GM19328 (cell line): Measurements from ENCODE around the gene NOS2.
"Not testable (repeated sequence)": the region's sequence is repeated elsewhere in the genome, so short reads cannot be mapped to it uniquely, and the experiment has no call there.

Experiments used
- ATAC-seq: cut with Tn5 transposase; IDR thresholded peaks from one replicate; pipeline ENCODE4 v1.9.1; 2021; ENCODE audit warnings: mild to moderate bottlenecking, moderate library complexity; ENCODE audit not compliant: unreplicated experiment

The NOS2 gene

GRCh38 chr17:27759528-27759927 is 40.8 kb downstream of the NOS2 start:
- no peak for ATAC-seq

- no peak for ATAC-seq
Measured at GRCh38 chr17:27756467-27757371, 43.6 kb downstream of the NOS2 start.

DNA sequence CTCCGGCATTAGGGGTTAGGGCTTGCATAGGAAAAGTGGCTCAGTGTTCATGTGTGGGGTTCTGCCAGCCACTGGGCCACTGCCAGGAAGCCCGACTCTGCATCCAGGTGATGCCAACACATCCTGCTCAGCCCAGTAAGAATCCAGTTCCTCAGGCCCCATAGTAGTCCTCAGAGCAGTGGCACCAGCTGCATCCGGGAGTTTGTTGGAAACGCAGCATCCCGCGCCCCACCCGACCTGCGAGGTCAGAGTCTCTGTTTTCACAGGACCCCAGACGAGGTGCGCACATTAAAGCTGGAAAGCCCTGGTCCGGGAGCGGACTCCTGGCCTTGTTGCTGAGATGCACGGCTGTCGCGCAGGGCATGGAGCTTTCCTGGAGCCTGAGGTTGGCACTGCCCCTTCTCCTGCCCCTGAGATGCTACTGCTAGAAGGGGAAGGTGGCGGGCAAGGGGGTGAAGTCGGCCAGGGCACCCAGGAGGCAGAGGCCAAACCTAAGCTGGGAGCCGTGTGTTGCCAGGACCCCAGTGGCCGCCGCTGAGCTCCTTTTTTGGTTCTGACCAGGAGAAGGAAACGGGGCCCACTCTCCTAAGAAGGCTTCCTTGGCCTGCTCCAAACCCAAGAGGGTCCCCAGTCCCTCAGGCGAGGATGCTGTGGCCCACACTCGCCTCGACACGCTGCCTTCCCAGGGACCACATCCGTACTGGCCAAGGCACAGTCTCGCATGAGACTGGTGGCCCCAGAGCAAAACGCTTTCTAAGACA is 44.4 kb downstream of the NOS2 start:
- no peak for ATAC-seq

DNA sequence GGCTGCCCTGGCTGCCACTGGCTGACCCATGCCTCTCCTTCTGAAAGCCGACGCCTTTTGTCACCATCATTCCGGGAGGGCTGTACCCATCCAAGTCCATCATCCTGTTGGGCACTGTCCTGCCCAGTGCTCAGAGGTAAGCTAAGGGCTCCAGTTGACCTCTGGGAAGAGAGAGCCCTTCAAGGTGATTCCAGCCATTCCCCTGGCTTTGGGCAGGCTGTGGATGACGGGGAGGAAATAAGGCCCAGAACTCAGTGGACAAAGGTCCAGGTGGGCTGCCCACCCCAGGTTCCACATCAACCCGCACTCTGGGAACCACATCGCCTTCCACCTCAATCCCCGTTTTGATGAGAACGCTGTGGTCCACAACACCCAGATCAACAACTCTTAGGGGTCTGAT is 45.8 kb downstream of the NOS2 start:
- ATAC-seq = no peak

GRCh38 chr17:27753726-27754125 is 46.6 kb downstream of the NOS2 start:
- ATAC-seq = not testable (repeated sequence)

- not testable (repeated sequence) for ATAC-seq
Measured at GRCh38 chr17:27752831-27753619, 47.3 kb downstream of the NOS2 start.

DNA sequence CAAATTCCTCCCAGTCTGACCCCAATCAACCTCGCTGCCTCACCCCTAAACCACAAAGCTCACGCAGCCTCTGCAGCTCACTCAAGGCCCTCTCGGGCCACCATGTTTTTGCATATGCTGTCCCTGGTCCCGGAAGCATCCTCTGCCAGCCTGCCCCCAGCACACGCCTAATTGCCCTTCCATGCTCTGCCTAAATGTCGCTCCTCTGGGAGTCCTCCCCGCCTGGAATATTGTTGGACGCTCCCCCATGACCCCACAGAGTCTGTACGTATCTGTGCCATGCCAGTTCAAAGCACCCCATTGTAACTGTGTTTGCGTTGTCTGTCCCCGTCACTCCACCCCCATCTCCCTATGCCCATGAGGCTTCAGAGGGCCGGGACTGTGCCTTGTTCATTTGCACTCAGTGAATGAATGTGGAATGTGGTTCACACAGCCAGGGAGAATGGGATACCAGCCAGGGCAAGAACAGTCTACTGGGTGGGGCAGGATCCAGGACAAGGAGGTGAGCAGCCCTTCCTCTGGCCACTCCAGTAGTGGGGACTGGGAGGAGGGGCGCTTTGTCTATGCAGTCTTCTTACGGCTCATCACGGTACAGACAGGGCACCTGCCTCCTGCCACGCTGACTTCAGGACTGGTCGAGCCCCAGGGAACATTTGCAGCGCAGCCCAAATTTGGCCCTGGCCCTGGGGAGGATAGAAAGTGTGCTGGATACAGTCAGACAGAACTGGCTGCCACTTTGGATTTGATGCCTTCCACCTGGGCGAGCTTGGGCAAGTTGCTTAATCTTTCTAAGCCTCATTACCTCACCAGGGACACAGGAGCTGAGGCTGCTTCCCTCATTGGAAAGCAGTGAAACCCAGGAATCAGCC is 48.5 kb downstream of the NOS2 start:
- ATAC-seq = no peak

- no peak for ATAC-seq
Measured at GRCh38 chr17:27751166-27751565, 49.2 kb downstream of the NOS2 start.

- not testable (repeated sequence) for ATAC-seq
Measured at GRCh38 chr17:27749562-27750150, 50.7 kb downstream of the NOS2 start.

- no peak for ATAC-seq
Measured at GRCh38 chr17:27748360-27748825, 51.9 kb downstream of the NOS2 start.

DNA sequence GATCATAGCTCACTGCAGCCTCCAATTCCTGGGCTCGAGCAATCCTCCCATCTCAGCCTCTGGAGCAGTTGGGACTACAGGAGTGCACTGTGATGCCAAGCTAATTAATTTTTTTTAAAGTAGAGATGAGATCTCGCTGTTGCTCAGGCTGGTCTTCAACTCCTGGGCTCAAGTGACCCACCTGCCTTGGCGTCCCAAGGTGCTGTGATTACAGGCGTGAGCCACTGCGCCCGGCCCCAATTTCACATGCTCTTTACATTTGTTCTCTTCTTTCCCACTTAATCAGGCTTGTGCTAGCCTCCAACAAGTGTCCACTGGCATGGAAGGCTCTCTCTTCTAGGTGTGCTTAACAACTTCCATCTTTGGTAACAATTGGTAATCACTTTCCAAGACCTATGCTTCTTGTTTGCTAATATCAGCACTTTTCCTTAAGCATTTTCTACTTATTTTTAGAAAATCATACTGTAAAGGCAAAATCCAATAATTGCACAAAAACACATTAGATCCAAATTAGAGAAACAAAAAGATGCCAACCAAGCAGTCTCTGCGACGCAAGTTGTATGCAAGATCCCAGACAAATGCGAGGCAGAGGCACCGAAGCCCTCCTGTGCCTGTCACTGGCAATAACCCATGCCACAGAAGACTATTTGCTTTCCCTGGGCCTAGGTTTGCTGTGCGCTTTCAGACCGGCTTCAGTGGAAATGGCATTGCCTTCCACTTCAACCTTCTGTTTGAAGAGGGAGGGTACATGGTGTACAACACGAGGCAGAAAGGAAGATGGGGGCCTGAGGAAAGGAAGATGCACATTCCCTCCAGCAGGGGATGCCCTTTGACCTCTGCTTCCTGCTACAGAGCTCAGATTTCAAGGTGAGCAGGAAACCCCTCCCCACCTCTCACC is 52.6 kb downstream of the NOS2 start:
- no peak for ATAC-seq

GRCh38 chr17:27746881-27747280 is 53.4 kb downstream of the NOS2 start:
- no peak for ATAC-seq

DNA sequence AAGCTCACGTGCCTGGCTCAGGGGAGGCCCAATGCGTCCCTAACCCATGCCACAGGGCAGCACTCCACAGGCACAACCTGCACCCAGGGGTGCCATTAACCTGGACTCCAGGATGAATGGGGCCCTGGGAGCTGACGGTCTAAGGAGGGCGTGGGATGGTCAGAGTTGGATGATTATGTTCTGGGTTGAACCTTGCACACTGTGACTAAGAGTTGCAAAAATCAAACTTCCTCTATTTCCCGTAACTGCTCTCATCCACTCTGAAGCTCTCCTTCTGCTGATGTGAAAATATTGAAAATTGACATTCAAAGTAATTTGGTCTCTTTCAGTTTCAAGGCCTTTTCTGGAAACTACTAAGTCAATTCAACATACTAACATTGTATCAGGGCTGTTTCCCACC is 54.0 kb downstream of the NOS2 start:
- ATAC-seq = not testable (repeated sequence)

DNA sequence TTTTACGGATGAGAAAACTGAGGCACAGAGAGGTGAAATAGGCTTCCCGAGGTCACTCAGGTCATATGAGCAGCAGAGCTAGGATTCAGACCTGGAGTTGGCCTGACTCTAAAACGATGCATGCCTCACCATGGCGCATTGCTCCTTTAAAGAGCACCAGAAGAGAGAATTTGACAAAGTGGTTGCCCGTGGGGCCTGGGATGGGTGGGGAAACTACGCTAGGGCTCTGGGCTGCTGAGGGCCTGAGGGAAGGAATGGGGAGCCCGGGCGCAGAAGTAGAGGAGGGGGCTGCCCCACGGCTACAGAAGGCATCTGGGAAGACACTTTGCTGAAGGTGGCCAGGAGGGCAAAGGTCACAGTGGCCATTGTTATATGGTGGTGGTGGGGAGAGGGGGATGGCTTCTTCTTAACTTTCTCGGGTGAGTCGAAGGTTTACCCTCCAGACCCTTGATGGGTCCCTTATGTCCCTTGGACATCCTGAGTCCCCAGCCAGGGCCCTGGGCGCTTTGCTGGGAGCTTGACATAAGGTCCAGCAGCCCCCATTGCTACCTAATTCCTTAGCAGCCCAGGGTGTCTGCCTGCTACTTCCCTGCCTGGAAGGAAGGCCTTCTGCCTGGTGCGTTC is 55.0 kb downstream of the NOS2 start:
- not testable (repeated sequence) for ATAC-seq

DNA sequence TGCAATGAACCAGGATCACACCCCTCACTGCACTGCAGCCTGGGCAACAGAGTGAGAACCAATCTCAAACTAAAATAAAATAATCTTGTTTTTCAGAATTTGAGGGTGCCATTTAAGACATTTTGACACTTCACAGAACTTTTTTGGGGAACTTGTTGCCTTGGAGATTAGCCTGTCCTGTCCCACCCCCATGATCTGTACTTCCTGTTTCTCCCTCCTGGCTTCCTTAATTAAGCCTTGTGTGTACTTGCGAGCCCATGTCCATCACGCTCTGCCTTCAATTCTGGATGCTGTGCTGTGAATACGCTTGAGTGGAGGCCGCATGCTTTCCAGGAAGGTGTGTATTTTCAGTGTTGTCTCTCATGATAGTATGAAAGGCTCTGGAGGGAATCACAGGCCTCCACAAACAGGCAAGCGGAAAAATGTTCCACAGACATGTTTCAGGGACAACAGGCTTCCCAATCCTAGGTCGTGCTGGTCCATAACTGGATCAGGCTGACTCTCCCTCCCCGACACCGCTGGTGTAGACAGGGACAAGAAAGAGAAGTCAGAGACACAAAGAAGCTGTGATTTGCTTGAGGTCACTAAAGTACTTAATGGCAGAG is 56.9 kb downstream of the NOS2 start:
- ATAC-seq = no peak

- ATAC-seq = no peak
Measured at GRCh38 chr17:27741971-27742575, 58.3 kb downstream of the NOS2 start.

GRCh38 chr17:27741361-27741861 is 58.9 kb downstream of the NOS2 start:
- no peak for ATAC-seq
